WTC11 (cell line): Measurements from ENCODE around the gene MARS1. TPM values are rescaled to one million over a fixed set of nuclear protein-coding genes. Genes with fewer than 3 reads are reported as not detected.

ENCODE experiments used
- ATAC-seq: fragments of 200-7000 bp; cut with Tn5 transposase; 2 replicates; pipeline ENCODE4 v1.10.0; 2021; ENCODE audit warnings: mild to moderate bottlenecking, moderate library complexity
- CTCF ChIA-PET: fragments of 300-600 bp; sonication (Branson Sonifier 250); formaldehyde crosslinking; loops from one replicate; lab custom pipeline; 2021; ENCODE audit warnings: antibody characterized with exemption; lab: Charles Lee
- POLR2A ChIA-PET: fragments of 350-600 bp; sonication (Branson Sonifier 250); formaldehyde crosslinking; loops from one replicate; lab custom pipeline; 2021; ENCODE audit warnings: antibody characterized with exemption; lab: Charles Lee
- DNase-seq: peaks from one replicate; pipeline ENCODE4 v3.0.0; 2021; ENCODE audit warnings: low spot score
- H3K27ac Mint-ChIP-seq: 2 replicates; pipeline ENCODE4 v1.8.0; 2021; ENCODE audit warnings: mixed read lengths
- H3K27me3 Mint-ChIP-seq: 2 replicates; pipeline ENCODE4 v1.8.0; 2021; ENCODE audit warnings: low read depth, mild to moderate bottlenecking, moderate library complexity, mixed read lengths
- H3K36me3 Mint-ChIP-seq: 2 replicates; pipeline ENCODE4 v1.8.0; 2021; ENCODE audit warnings: mixed read lengths
- H3K4me1 Mint-ChIP-seq: 2 replicates; pipeline ENCODE4 v1.8.0; 2022; ENCODE audit warnings: mixed read lengths
- H3K4me3 Mint-ChIP-seq: 2 replicates; pipeline ENCODE4 v1.8.0; 2021; ENCODE audit warnings: mild to moderate bottlenecking, moderate library complexity, mixed read lengths
- H3K9me3 Mint-ChIP-seq: 2 replicates; pipeline ENCODE4 v1.8.0; 2021; ENCODE audit warnings: mixed read lengths
- E2F5 ChIP-seq: sonication (generic); formaldehyde crosslinking; IDR thresholded peaks from 2 replicates; pipeline ENCODE4 v1.8.1; 2022; ENCODE audit warnings: mild to moderate bottlenecking, moderate library complexity, missing genetic modification reagents
- EMX1 ChIP-seq: fragments of 250-450 bp; sonication (Bioruptor Pico); IDR thresholded peaks from 2 replicates; pipeline ENCODE4 v1.8.0; 2021; ENCODE audit warnings: mild to moderate bottlenecking
- FOXJ3 ChIP-seq: sonication (generic); formaldehyde crosslinking; IDR thresholded peaks from 2 replicates; pipeline ENCODE4 v1.9.0; 2021; ENCODE audit warnings: missing genetic modification reagents, mild to moderate bottlenecking, borderline replicate concordance
- GRHL2 ChIP-seq: fragments of 250-450 bp; sonication (Bioruptor Pico); IDR thresholded peaks from 2 replicates; pipeline ENCODE4 v1.8.0; 2022; ENCODE audit warnings: mild to moderate bottlenecking, moderate library complexity; ENCODE audit not compliant: insufficient replicate concordance, severe bottlenecking
- HMGA2 ChIP-seq: fragments of 250-450 bp; sonication (Bioruptor Pico); IDR thresholded peaks from 2 replicates; pipeline ENCODE4 v1.4.0; 2021; ENCODE audit warnings: mild to moderate bottlenecking, moderate library complexity
- IRF2 ChIP-seq: sonication (generic); formaldehyde crosslinking; IDR thresholded peaks from 2 replicates; pipeline ENCODE4 v1.8.0; 2022; ENCODE audit warnings: low read depth, missing genetic modification reagents, borderline replicate concordance
- SMAD3 ChIP-seq: sonication (generic); formaldehyde crosslinking; IDR thresholded peaks from 2 replicates; pipeline ENCODE4 v1.8.0; 2022; ENCODE audit warnings: missing genetic modification reagents, mild to moderate bottlenecking, borderline replicate concordance
- TP53 ChIP-seq: sonication (generic); formaldehyde crosslinking; IDR thresholded peaks from 2 replicates; pipeline ENCODE4 v1.8.1; 2023; ENCODE audit warnings: mild to moderate bottlenecking, missing genetic modification reagents
- ZNF232 ChIP-seq: sonication (generic); formaldehyde crosslinking; IDR thresholded peaks from 2 replicates; pipeline ENCODE4 v1.8.0; 2022; ENCODE audit warnings: mild to moderate bottlenecking, missing genetic modification reagents
- ZNF281 ChIP-seq: sonication (generic); formaldehyde crosslinking; IDR thresholded peaks from 2 replicates; pipeline ENCODE4 v1.8.0; 2023; ENCODE audit warnings: mild to moderate bottlenecking, missing genetic modification reagents
- ZNF396 ChIP-seq: fragments of 250-450 bp; sonication (Bioruptor Pico); IDR thresholded peaks from 2 replicates; pipeline ENCODE4 v1.8.0; 2021; ENCODE audit warnings: mild to moderate bottlenecking, moderate library complexity, borderline replicate concordance
- ZNF416 ChIP-seq: fragments of 250-450 bp; sonication (Bioruptor Pico); IDR thresholded peaks from 2 replicates; pipeline ENCODE4 v1.9.0; 2021; ENCODE audit warnings: mild to moderate bottlenecking, inconsistent platforms
- ZNF671 ChIP-seq: fragments of 250-450 bp; sonication (Bioruptor Pico); IDR thresholded peaks from 2 replicates; pipeline ENCODE4 v1.8.0; 2021; ENCODE audit warnings: mild to moderate bottlenecking
- total RNA-seq: library from RNA; stranded (reverse); gene quantifications from 3 replicates; pipeline ENCODE4 v1.2.3, GENCODE V29; 2021
- TF ChIP-seq, protein P1 (sequence below): fragments of 250-450 bp; sonication (Bioruptor Pico); IDR thresholded peaks from 2 replicates; pipeline ENCODE4 v1.8.0; 2021; ENCODE audit warnings: mild to moderate bottlenecking
- TF ChIP-seq, protein P2 (sequence below): sonication (generic); formaldehyde crosslinking; IDR thresholded peaks from 2 replicates; pipeline ENCODE4 v1.8.1; 2022; ENCODE audit warnings: low read depth, missing genetic modification reagents, borderline replicate concordance

MARS1 gene
- total RNA-seq, 1 experiment from 2014 or later = 367 TPM

DNA sequence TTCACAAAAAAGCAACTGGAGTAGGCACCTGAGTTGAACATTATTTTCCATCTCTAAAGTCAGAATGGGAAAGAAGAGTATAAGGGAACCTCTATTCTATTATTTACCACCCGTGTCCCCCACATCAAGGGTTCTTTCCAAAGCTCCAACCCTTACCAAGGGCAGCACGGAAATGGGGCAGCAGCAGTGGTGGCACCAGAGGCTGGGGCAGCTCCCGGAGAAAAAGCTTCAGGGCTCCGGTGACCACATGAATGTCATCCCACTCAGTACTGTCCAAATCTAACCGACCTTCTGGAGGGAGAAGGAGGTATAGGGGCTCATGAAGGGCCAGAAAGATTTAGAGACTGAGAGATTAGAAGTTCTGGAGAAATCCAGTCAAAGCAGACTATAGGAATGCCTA is 14.0 kb upstream of the MARS1 start (continued):
- TF ChIP-seq IRF2 (CRISPR knock-in tag) = no peak
- no peak for TF ChIP-seq ZNF232
- TF ChIP-seq FOXJ3 (CRISPR knock-in tag) = no peak
- TF ChIP-seq TP53 (CRISPR knock-in tag) = no peak
- no peak for TF ChIP-seq ZNF396 (CRISPR knock-in tag)
- TF ChIP-seq, all 79 proteins: peak for 0

- Mint-ChIP-seq H3K4me3 (peak overlapping the region; percentile 77), H3K9me3 (no peaks in the 10 kb centered on the region), H3K27me3 (peaks cover 85% of the 10 kb centered on the region), H3K27ac (no peak overlapping the region), H3K4me1 (peaks cover 31% of the 10 kb centered on the region), H3K36me3 (no peaks in the 10 kb centered on the region)
- ChIA-PET POLR2A (interaction anchor here (0.5 to 1.7 kb wide), 5 partner anchors 14 to 722 kb away, joined by 3 to 6 read pairs (median 3); no protein-coding TSS in a partner anchor), CTCF (interaction anchor here (0.6 to 5.0 kb wide), 13 partner anchors 9 to 387 kb away, joined by 3 to 88 read pairs (median 7); partner anchors contain the start of genes GLI1 and INHBE)
- TF ChIP-seq, protein P1, sequence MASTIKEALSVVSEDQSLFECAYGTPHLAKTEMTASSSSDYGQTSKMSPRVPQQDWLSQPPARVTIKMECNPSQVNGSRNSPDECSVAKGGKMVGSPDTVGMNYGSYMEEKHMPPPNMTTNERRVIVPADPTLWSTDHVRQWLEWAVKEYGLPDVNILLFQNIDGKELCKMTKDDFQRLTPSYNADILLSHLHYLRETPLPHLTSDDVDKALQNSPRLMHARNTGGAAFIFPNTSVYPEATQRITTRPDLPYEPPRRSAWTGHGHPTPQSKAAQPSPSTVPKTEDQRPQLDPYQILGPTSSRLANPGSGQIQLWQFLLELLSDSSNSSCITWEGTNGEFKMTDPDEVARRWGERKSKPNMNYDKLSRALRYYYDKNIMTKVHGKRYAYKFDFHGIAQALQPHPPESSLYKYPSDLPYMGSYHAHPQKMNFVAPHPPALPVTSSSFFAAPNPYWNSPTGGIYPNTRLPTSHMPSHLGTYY (CRISPR knock-in tag) = no peak
- TF ChIP-seq ZNF671 (CRISPR knock-in tag) (no peak), HMGA2 (CRISPR knock-in tag) (no peak), ZNF232 (no peak), SMAD3 (CRISPR knock-in tag) (no peak), EMX1 (CRISPR knock-in tag) (no peak), ZNF281 (no peak), E2F5 (CRISPR knock-in tag) (no peak)
- no peak for ATAC-seq
- DNase-seq = no peak
Observed at GRCh38 chr12:57474430-57474829, 13.4 kb upstream of the MARS1 start.

- no peak overlapping the region for H3K27ac Mint-ChIP-seq
- DNase-seq (no peak), ATAC-seq (no peak; the same call in 1 of the 2 replicates)
- ChIA-PET POLR2A (interaction anchor here (0.5 to 1.7 kb wide), 5 partner anchors 14 to 722 kb away, joined by 3 to 6 read pairs (median 3); no protein-coding TSS in a partner anchor), CTCF (interaction anchor here (0.6 to 5.0 kb wide), 22 partner anchors 9 to 387 kb away, joined by 3 to 88 read pairs (median 4); partner anchors contain the start of genes ARHGEF25, GLI1, INHBE and LRP1)
- H3K36me3 Mint-ChIP-seq = no peaks in the 10 kb centered on the region
- TF ChIP-seq GRHL2 = no peak
- no peak for TF ChIP-seq ZNF416 (CRISPR knock-in tag)
- no peak for TF ChIP-seq SMAD3 (CRISPR knock-in tag)
- TF ChIP-seq, protein P2, sequence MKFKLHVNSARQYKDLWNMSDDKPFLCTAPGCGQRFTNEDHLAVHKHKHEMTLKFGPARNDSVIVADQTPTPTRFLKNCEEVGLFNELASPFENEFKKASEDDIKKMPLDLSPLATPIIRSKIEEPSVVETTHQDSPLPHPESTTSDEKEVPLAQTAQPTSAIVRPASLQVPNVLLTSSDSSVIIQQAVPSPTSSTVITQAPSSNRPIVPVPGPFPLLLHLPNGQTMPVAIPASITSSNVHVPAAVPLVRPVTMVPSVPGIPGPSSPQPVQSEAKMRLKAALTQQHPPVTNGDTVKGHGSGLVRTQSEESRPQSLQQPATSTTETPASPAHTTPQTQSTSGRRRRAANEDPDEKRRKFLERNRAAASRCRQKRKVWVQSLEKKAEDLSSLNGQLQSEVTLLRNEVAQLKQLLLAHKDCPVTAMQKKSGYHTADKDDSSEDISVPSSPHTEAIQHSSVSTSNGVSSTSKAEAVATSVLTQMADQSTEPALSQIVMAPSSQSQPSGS = no peak
- peaks cover 31% of the 10 kb centered on the region for H3K4me1 Mint-ChIP-seq
- peaks cover 89% of the 10 kb centered on the region for H3K27me3 Mint-ChIP-seq
- H3K4me3 Mint-ChIP-seq = peak overlapping the region; percentile 77
- H3K9me3 Mint-ChIP-seq = no peaks in the 10 kb centered on the region
Observed at GRCh38 chr12:57474862-57475261, 13.0 kb upstream of the MARS1 start.
